GM23338 (cell line): Measurements from ENCODE around the gene LPAR1. TPM values are rescaled to one million over a fixed set of nuclear protein-coding genes. Genes with fewer than 3 reads are reported as not detected.
"Not testable (repeated sequence)": the region's sequence is repeated elsewhere in the genome, so short reads cannot be mapped to it uniquely, and the experiment has no call there.

ENCODE experiments used
- ATAC-seq: fragments of 200-7000 bp; cut with Tn5 transposase; 3 replicates; pipeline ENCODE4 v1.9.1; 2020
- DNase-seq: peaks from one replicate; pipeline ENCODE4 v3.0.0-alpha.2; 2015; ENCODE audit warnings: low spot score
- H2AFZ ChIP-seq: fragments of 200-600 bp; sonication (generic); 2 replicates; pipeline ENCODE4 v1.8.0; 2016; ENCODE audit warnings: antibody characterized with exemption, mild to moderate bottlenecking, moderate library complexity
- H3F3A ChIP-seq: fragments of 200-600 bp; sonication (generic); replicated peaks from 2 replicates; pipeline ENCODE4 v1.8.0; 2017; ENCODE audit warnings: antibody characterized with exemption, mixed run types, low read depth
- H3K27ac ChIP-seq: fragments of 200-600 bp; sonication (generic); 2 replicates; pipeline ENCODE4 v1.6.1; 2016; ENCODE audit warnings: low read depth
- H3K27me3 ChIP-seq: fragments of 200-600 bp; sonication (generic); 2 replicates; pipeline ENCODE4 v1.8.0; 2016; ENCODE audit warnings: mild to moderate bottlenecking, mixed run types, moderate library complexity; ENCODE audit not compliant: insufficient read depth
- H3K36me3 ChIP-seq: fragments of 200-600 bp; sonication (generic); 2 replicates; pipeline ENCODE4 v1.8.0; 2016; ENCODE audit warnings: mild to moderate bottlenecking; ENCODE audit not compliant: insufficient read depth
- H3K4me1 ChIP-seq: fragments of 200-600 bp; sonication (generic); 2 replicates; pipeline ENCODE4 v1.8.0; 2016; ENCODE audit warnings: mild to moderate bottlenecking, moderate library complexity; ENCODE audit not compliant: insufficient read depth
- H3K4me2 ChIP-seq: fragments of 200-600 bp; sonication (generic); 2 replicates; pipeline ENCODE4 v1.7.1; 2017; ENCODE audit warnings: mixed run types
- H3K4me3 ChIP-seq: fragments of 200-600 bp; sonication (generic); 2 replicates; pipeline ENCODE4 v1.6.1; 2016; ENCODE audit warnings: mixed run types
- H3K79me2 ChIP-seq: fragments of 200-600 bp; sonication (generic); replicated peaks from 2 replicates; pipeline ENCODE4 v1.8.0; 2017; ENCODE audit warnings: mild to moderate bottlenecking; ENCODE audit not compliant: insufficient read depth
- H3K9me2 ChIP-seq: fragments of 200-600 bp; sonication (generic); 2 replicates; pipeline ENCODE4 v1.8.0; 2017; ENCODE audit not compliant: insufficient read depth
- H4K20me1 ChIP-seq: fragments of 200-600 bp; sonication (generic); replicated peaks from 2 replicates; pipeline ENCODE4 v1.8.0; 2017; ENCODE audit warnings: mild to moderate bottlenecking; ENCODE audit not compliant: insufficient read depth
- H3K27ac Mint-ChIP-seq: 2 replicates; pipeline ENCODE4 v1.8.0; 2020; ENCODE audit warnings: inconsistent platforms, mild to moderate bottlenecking, moderate library complexity, mixed read lengths
- H3K27me3 Mint-ChIP-seq: 3 replicates; pipeline ENCODE4 v1.8.0; 2022; ENCODE audit warnings: low read depth, mild to moderate bottlenecking, moderate library complexity, mixed read lengths, inconsistent platforms; ENCODE audit not compliant: insufficient read depth, poor library complexity
- H3K36me3 Mint-ChIP-seq: 3 replicates; pipeline ENCODE4 v1.8.0; 2021; ENCODE audit warnings: low read depth, mild to moderate bottlenecking, inconsistent platforms, moderate library complexity, mixed read lengths
- H3K4me1 Mint-ChIP-seq: 3 replicates; pipeline ENCODE4 v1.8.0; 2020; ENCODE audit warnings: mild to moderate bottlenecking, inconsistent platforms, mixed read lengths
- H3K4me3 Mint-ChIP-seq: 3 replicates; pipeline ENCODE4 v1.8.0; 2021; ENCODE audit warnings: moderate library complexity, mild to moderate bottlenecking, inconsistent platforms, mixed read lengths
- H3K9me3 Mint-ChIP-seq: 3 replicates; pipeline ENCODE4 v1.8.0; 2020; ENCODE audit warnings: moderate library complexity, mild to moderate bottlenecking, inconsistent platforms, mixed read lengths
- EZH2phosphoT487 ChIP-seq: fragments of 200-600 bp; sonication (generic); IDR thresholded peaks from one replicate; pipeline ENCODE4 v1.8.1; 2018; ENCODE audit warnings: antibody characterized with exemption; ENCODE audit not compliant: unreplicated experiment
- polyA plus RNA-seq: library from polyadenylated mRNA; unstranded; fragments of >200 nt; fragmentation: Nextera tagmentation; extraction: Ambion mirVana; gene quantifications from 2 replicates; pipeline ENCODE4 v1.2.1, GENCODE V29; 2016
- total RNA-seq: library from RNA; depleted of rRNA; stranded (reverse); fragments of >200 nt; shearing (Covaris generic); gene quantifications from 2 replicates; pipeline ENCODE4 v1.2.3, GENCODE V29; 2014
- TF ChIP-seq, protein P1 (sequence below): fragments of 250-450 bp; sonication (Bioruptor Pico); IDR thresholded peaks from 2 replicates; pipeline ENCODE4 v1.5.0; 2020; ENCODE audit warnings: mild to moderate bottlenecking, moderate library complexity
- TF ChIP-seq, protein P2 (sequence below), 2 experiments: fragments of 200-600 bp in 1 of 2; sonication (generic) in 1 of 2; conservative IDR thresholded peaks; 2 replicates each; pipeline versions ENCODE4 v1.5.1 to v1.6.1; 2016 to 2017; ENCODE audit warnings: antibody characterized with exemption in 2 of 2, low read depth in 2 of 2, mild to moderate bottlenecking in 2 of 2, moderate library complexity in 1 of 2

Gene LPAR1
- total and polyA plus RNA-seq, 2 experiments from 2014 or later, result 1.0 to 3.8 TPM

DNA sequence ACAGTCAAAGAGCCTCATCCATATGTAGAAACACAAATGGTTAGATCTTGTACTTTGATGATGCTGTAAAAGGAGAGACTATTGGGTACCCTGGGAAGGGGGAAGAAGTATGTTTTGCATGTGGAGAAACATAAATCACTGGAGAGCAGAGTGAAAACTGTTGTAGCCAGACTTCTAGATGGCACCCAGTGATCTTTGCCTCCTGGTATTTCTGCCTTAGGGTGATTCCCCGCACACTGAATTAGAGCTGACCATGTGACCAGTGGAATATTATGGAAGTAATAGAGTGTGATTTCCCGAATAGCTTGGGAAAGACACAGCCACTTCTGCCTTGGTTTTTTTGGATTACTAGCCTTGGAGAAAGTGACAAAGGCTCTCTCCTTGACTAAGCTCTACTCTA lies 174.3 kb downstream of the LPAR1 start (continued):
- TF ChIP-seq, protein P1, sequence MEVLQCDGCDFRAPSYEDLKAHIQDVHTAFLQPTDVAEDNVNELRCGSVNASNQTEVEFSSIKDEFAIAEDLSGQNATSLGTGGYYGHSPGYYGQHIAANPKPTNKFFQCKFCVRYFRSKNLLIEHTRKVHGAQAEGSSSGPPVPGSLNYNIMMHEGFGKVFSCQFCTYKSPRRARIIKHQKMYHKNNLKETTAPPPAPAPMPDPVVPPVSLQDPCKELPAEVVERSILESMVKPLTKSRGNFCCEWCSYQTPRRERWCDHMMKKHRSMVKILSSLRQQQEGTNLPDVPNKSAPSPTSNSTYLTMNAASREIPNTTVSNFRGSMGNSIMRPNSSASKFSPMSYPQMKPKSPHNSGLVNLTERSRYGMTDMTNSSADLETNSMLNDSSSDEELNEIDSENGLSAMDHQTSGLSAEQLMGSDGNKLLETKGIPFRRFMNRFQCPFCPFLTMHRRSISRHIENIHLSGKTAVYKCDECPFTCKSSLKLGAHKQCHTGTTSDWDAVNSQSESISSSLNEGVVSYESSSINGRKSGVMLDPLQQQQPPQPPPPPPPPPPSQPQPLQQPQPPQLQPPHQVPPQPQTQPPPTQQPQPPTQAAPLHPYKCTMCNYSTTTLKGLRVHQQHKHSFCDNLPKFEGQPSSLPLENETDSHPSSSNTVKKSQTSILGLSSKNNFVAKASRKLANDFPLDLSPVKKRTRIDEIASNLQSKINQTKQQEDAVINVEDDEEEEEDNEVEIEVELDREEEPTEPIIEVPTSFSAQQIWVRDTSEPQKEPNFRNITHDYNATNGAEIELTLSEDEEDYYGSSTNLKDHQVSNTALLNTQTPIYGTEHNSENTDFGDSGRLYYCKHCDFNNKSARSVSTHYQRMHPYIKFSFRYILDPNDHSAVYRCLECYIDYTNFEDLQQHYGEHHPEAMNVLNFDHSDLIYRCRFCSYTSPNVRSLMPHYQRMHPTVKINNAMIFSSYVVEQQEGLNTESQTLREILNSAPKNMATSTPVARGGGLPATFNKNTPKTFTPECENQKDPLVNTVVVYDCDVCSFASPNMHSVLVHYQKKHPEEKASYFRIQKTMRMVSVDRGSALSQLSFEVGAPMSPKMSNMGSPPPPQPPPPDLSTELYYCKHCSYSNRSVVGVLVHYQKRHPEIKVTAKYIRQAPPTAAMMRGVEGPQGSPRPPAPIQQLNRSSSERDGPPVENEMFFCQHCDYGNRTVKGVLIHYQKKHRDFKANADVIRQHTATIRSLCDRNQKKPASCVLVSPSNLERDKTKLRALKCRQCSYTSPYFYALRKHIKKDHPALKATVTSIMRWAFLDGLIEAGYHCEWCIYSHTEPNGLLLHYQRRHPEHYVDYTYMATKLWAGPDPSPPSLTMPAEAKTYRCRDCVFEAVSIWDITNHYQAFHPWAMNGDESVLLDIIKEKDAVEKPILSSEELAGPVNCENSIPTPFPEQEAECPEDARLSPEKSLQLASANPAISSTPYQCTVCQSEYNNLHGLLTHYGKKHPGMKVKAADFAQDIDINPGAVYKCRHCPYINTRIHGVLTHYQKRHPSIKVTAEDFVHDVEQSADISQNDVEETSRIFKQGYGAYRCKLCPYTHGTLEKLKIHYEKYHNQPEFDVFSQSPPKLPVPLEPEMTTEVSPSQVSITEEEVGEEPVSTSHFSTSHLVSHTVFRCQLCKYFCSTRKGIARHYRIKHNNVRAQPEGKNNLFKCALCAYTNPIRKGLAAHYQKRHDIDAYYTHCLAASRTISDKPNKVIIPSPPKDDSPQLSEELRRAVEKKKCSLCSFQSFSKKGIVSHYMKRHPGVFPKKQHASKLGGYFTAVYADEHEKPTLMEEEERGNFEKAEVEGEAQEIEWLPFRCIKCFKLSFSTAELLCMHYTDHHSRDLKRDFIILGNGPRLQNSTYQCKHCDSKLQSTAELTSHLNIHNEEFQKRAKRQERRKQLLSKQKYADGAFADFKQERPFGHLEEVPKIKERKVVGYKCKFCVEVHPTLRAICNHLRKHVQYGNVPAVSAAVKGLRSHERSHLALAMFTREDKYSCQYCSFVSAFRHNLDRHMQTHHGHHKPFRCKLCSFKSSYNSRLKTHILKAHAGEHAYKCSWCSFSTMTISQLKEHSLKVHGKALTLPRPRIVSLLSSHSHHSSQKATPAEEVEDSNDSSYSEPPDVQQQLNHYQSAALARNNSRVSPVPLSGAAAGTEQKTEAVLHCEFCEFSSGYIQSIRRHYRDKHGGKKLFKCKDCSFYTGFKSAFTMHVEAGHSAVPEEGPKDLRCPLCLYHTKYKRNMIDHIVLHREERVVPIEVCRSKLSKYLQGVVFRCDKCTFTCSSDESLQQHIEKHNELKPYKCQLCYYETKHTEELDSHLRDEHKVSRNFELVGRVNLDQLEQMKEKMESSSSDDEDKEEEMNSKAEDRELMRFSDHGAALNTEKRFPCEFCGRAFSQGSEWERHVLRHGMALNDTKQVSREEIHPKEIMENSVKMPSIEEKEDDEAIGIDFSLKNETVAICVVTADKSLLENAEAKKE (CRISPR knock-in tag), result no peak
- TF ChIP-seq, protein P2, sequence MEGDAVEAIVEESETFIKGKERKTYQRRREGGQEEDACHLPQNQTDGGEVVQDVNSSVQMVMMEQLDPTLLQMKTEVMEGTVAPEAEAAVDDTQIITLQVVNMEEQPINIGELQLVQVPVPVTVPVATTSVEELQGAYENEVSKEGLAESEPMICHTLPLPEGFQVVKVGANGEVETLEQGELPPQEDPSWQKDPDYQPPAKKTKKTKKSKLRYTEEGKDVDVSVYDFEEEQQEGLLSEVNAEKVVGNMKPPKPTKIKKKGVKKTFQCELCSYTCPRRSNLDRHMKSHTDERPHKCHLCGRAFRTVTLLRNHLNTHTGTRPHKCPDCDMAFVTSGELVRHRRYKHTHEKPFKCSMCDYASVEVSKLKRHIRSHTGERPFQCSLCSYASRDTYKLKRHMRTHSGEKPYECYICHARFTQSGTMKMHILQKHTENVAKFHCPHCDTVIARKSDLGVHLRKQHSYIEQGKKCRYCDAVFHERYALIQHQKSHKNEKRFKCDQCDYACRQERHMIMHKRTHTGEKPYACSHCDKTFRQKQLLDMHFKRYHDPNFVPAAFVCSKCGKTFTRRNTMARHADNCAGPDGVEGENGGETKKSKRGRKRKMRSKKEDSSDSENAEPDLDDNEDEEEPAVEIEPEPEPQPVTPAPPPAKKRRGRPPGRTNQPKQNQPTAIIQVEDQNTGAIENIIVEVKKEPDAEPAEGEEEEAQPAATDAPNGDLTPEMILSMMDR (conservative IDR thresholded peaks at IDR 0.05; ENCODE audit: low read depth in 2 of 2), result no peak
- TF ChIP-seq EZH2phosphoT487, result no peak

DNA sequence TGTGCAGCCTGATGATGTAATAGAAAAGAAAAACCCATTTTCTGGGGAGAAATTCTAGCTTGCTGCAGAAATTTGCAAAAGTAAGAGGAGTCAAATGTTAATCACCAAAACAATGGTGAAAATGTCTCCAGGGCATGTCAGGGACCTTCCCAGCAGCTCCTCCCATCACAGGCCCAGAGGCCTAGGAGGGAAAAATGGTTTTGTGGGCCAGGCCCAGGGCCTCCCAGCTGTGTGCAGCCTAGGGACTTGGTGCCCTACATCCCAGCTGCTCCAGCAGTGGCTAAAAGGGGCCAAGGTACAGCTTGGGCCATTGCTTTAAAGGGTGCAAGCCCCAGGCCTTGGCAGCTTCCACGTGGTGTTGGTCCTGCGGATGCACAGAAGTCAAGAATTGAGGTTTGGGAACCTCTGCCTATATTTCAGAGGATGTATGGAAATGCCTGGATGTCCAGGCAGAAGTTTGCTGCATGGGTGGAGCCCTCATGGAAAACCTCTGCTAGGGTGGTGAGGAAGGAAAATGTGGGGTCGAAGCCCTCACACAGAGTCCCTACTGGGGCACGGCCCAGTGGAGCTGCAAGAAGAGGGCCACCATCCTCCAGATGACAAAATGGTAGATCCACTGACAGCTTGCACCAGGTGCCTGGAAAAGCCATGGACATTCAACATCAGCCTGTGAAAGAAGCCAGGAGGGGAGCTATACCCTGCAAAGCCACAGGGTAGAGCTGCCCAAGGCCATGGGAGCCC lies 176.7 kb downstream of the LPAR1 start:
- peaks cover 41% of the 10 kb centered on the region for H3K9me3 Mint-ChIP-seq
- not testable (repeated sequence) for H3K9me2 ChIP-seq, H3K4me1 Mint-ChIP-seq, H3K4me1 ChIP-seq, DNase-seq, H3K36me3 ChIP-seq, H4K20me1 ChIP-seq, H3K27ac Mint-ChIP-seq, ATAC-seq, H3K27me3 Mint-ChIP-seq, H3K27me3 ChIP-seq, H3K4me3 Mint-ChIP-seq, H3K79me2 ChIP-seq, H2AFZ ChIP-seq, H3K4me2 ChIP-seq, H3K4me3 ChIP-seq, H3F3A ChIP-seq, H3K27ac ChIP-seq
- H3K36me3 Mint-ChIP-seq, result peaks cover 30% of the 10 kb centered on the region
